ENCODE results near the gene SOAT2. TPM values are rescaled to one million over a fixed set of nuclear protein-coding genes. Genes with fewer than 3 reads are reported as not detected.

SOAT2 gene
- total RNA-seq, 3 donors from 2014 or later, result 0.16 to 0.33 TPM; not detected in 1

GRCh38 chr12:53118751-53119300, 15.5 kb downstream of the SOAT2 start:
- H3K27ac ChIP-seq, result no peak overlapping the region
- no peaks in the 10 kb centered on the region for H3K4me1 ChIP-seq
- intact Hi-C loops (cut with DNase I; ENCODE audit: low total_unique reads), result no loop called here
- no peaks in the 10 kb centered on the region for H3K27me3 ChIP-seq
- no peak overlapping the region for H3K4me3 ChIP-seq
- H3K9me3 ChIP-seq, result no peaks in the 10 kb centered on the region
- H3K36me3 ChIP-seq, result no peaks in the 10 kb centered on the region
- TF ChIP-seq CTCF (IDR thresholded peaks at IDR 0.05) (no peak), POLR2A (IDR thresholded peaks at IDR 0.05) (no peak), POLR2AphosphoS5 (IDR thresholded peaks at IDR 0.05) (no peak)
- no peak for DNase-seq (ENCODE audit: low spot score in 2 of 2)

DNA sequence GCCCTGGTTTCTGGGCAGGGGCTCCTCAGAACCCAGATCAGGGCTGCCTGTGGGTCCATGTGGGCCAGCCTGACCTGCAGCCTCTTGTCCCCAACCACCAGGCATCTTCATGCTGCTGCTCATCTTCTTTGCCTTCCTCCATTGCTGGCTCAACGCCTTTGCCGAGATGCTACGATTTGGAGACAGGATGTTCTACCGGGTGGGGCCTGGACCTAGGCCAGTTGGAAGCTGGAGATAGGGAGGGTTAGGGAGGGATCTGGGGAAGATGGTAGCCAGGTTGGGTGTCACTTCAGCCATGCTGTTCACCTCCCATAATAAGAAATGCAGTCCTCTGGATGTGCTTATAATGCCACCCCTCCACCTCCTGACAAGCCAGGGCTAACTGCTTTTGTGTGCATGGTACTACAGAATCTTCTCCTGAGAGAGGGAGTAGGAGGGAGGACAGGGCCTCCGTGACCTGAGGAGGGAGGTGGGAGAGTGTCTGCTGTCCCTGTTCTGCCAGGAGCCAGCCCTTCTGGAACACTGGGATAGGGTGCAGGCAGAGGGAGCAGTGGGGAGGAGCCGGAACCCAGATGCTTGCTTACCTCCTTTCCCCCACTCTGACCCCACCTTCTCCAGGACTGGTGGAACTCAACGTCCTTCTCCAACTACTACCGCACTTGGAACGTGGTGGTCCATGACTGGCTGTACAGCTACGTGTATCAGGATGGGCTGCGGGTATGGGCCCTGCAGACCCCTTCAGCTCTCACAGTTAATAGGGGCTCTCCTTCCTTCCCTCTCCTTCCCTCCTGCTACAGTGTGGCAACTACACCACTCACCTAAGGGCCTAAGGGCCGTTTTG, 17.6 kb downstream of the SOAT2 start:
- Histone ChIP-seq H3K9me3 (no peaks in the 10 kb centered on the region), H3K27ac (no peak overlapping the region), H3K4me1 (no peaks in the 10 kb centered on the region), H3K36me3 (no peaks in the 10 kb centered on the region), H3K27me3 (no peaks in the 10 kb centered on the region), H3K4me3 (no peak overlapping the region)
- no peak for TF ChIP-seq POLR2A (IDR thresholded peaks at IDR 0.05)
- intact Hi-C loops (cut with DNase I; ENCODE audit: low total_unique reads), result no loop called here
- no peak for DNase-seq (ENCODE audit: low spot score in 2 of 2)

DNA sequence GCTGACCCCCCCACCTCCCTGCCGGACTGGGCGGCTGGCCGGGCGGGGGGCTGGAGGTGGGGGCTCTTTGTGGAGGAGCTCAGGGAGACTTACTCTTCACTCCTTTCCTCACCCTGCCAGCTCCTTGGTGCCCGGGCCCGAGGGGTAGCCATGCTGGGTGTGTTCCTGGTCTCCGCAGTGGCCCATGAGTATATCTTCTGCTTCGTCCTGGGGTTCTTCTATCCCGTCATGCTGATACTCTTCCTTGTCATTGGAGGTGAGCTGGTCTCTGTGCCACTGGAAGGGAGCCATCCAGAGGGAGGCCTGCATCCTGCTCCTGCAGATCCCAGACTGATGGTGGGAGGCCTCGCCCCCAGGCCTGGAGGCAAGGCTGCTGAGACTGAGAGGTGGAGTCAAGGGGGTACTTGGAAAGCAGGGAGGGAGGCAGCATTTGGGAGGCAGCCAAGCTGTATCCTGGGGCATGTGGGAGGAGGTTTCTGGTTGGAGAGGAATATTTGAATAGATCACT, 19.7 kb downstream of the SOAT2 start:
- intact Hi-C loops (cut with DNase I; ENCODE audit: low total_unique reads), result no loop called here
- TF ChIP-seq POLR2AphosphoS5 (IDR thresholded peaks at IDR 0.05) (no peak), CTCF (IDR thresholded peaks at IDR 0.05) (no peak), POLR2A (IDR thresholded peaks at IDR 0.05) (no peak)
- peak overlapping the region in 2 of 3 donors; percentile 24 to 47 for H3K4me3 ChIP-seq
- H3K27me3 ChIP-seq, result no peaks in the 10 kb centered on the region
- H3K27ac ChIP-seq, result peak overlapping the region in 1 of 2 donors; percentile 72
- H3K9me3 ChIP-seq, result no peaks in the 10 kb centered on the region
- no peaks in the 10 kb centered on the region for H3K36me3 ChIP-seq
- no peaks in the 10 kb centered on the region for H3K4me1 ChIP-seq
- DNase-seq (ENCODE audit: low spot score in 2 of 2), result no peak

GRCh38 chr12:53123578-53124351, 20.5 kb downstream of the SOAT2 start:
- H3K27me3 ChIP-seq, result no peaks in the 10 kb centered on the region
- DNase-seq (ENCODE audit: low spot score in 2 of 2), result no peak
- H3K36me3 ChIP-seq, result no peaks in the 10 kb centered on the region
- H3K4me3 ChIP-seq, result no peak overlapping the region
- intact Hi-C loops (cut with DNase I; ENCODE audit: low total_unique reads), result no loop called here
- H3K4me1 ChIP-seq, result no peaks in the 10 kb centered on the region
- H3K27ac ChIP-seq, result no peak overlapping the region
- H3K9me3 ChIP-seq, result no peaks in the 10 kb centered on the region
- TF ChIP-seq POLR2AphosphoS5 (IDR thresholded peaks at IDR 0.05), result no peak
- TF ChIP-seq CTCF (IDR thresholded peaks at IDR 0.05), result no peak
- TF ChIP-seq POLR2A (IDR thresholded peaks at IDR 0.05), result no peak

DNA sequence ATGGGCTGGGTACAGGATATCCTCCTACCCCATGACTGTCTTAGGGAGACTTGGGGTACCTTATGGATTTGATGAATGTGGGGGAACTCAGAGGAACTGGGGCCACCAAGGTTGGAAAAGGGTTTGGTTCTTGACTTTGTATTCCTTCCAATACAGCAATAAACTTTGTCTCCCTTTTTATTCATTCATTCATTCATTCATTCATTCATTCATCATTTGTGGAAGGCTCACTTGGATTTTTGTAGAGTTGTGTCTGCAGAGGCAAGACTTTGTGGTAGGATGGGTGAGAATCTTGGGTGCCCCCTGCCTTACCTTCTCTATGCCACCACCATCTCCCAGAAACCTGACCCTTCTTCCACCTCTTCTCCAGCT, 21.1 kb downstream of the SOAT2 start:
- no peak for TF ChIP-seq POLR2AphosphoS5 (IDR thresholded peaks at IDR 0.05)
- TF ChIP-seq CTCF (IDR thresholded peaks at IDR 0.05), result no peak
- TF ChIP-seq POLR2A (IDR thresholded peaks at IDR 0.05), result no peak
- Histone ChIP-seq H3K36me3 (no peaks in the 10 kb centered on the region), H3K27me3 (no peaks in the 10 kb centered on the region), H3K4me1 (no peaks in the 10 kb centered on the region), H3K9me3 (no peaks in the 10 kb centered on the region), H3K27ac (no peak overlapping the region), H3K4me3 (no peak overlapping the region)
- intact Hi-C loops (cut with DNase I; ENCODE audit: low total_unique reads), result no loop called here
- DNase-seq (ENCODE audit: low spot score in 2 of 2), result no peak
